ENCODE results near the gene PAK6. TPM values are rescaled to one million over a fixed set of nuclear protein-coding genes. Genes with fewer than 3 reads are reported as not detected.

Gene PAK6
- total RNA-seq, 1 donor from 2014 or later, result 0.31 TPM

GRCh38 chr15:40240619-40241221, 1.9 kb downstream of the PAK6 start:
- Mint-ChIP-seq H3K27ac (ENCODE audit: unreplicated experiment) (no peak overlapping the region), H3K36me3 (ENCODE audit: low read depth, unreplicated experiment) (no peaks in the 10 kb centered on the region), H3K9me3 (ENCODE audit: unreplicated experiment) (no peaks in the 10 kb centered on the region), H3K4me3 (ENCODE audit: unreplicated experiment) (no peak overlapping the region), H3K4me1 (ENCODE audit: unreplicated experiment) (peaks cover 15% of the 10 kb centered on the region), H3K27me3 (ENCODE audit: unreplicated experiment) (peaks cover 12% of the 10 kb centered on the region)
- DNase-seq (ENCODE audit: low spot score), result no peak
- TF ChIP-seq, protein P1, sequence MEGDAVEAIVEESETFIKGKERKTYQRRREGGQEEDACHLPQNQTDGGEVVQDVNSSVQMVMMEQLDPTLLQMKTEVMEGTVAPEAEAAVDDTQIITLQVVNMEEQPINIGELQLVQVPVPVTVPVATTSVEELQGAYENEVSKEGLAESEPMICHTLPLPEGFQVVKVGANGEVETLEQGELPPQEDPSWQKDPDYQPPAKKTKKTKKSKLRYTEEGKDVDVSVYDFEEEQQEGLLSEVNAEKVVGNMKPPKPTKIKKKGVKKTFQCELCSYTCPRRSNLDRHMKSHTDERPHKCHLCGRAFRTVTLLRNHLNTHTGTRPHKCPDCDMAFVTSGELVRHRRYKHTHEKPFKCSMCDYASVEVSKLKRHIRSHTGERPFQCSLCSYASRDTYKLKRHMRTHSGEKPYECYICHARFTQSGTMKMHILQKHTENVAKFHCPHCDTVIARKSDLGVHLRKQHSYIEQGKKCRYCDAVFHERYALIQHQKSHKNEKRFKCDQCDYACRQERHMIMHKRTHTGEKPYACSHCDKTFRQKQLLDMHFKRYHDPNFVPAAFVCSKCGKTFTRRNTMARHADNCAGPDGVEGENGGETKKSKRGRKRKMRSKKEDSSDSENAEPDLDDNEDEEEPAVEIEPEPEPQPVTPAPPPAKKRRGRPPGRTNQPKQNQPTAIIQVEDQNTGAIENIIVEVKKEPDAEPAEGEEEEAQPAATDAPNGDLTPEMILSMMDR (IDR thresholded peaks at IDR 0.05; ENCODE audit: unreplicated experiment), result no peak

- H3K27ac Mint-ChIP-seq (ENCODE audit: unreplicated experiment), result no peak overlapping the region
- H3K4me3 Mint-ChIP-seq (ENCODE audit: unreplicated experiment), result no peak overlapping the region
- H3K9me3 Mint-ChIP-seq (ENCODE audit: unreplicated experiment), result no peaks in the 10 kb centered on the region
- H3K4me1 Mint-ChIP-seq (ENCODE audit: unreplicated experiment), result peaks cover 15% of the 10 kb centered on the region
- no peaks in the 10 kb centered on the region for H3K36me3 Mint-ChIP-seq (ENCODE audit: low read depth, unreplicated experiment)
- DNase-seq (ENCODE audit: low spot score), result no peak
- TF ChIP-seq, protein P1 (IDR thresholded peaks at IDR 0.05; ENCODE audit: unreplicated experiment), result no peak
- H3K27me3 Mint-ChIP-seq (ENCODE audit: unreplicated experiment), result peaks cover 12% of the 10 kb centered on the region
Measured at GRCh38 chr15:40241269-40242212, 2.7 kb downstream of the PAK6 start.

DNA sequence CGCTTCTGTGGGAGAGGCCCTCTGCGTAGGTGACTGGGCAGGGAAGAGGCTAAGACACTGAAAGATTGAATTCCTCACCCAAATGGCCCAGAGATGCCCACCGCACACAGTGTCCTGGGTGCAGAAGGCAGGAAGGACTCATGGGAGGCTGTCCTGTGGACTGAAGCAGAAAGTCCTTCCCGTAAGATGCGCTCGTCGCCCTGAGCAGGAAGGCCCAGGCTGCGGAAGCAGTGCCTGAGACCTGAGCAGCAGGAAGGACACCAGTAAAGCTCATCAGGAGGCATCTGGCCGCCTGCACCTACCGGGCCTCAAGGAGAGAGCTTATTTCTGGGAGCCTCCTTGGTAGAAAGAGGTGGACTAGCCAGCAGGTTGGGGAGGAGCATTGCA, 3.3 kb downstream of the PAK6 start:
- Mint-ChIP-seq H3K27me3 (ENCODE audit: unreplicated experiment) (peaks cover 12% of the 10 kb centered on the region), H3K9me3 (ENCODE audit: unreplicated experiment) (no peaks in the 10 kb centered on the region), H3K36me3 (ENCODE audit: low read depth, unreplicated experiment) (no peaks in the 10 kb centered on the region), H3K4me3 (ENCODE audit: unreplicated experiment) (no peak overlapping the region), H3K27ac (ENCODE audit: unreplicated experiment) (no peak overlapping the region), H3K4me1 (ENCODE audit: unreplicated experiment) (peaks cover 15% of the 10 kb centered on the region)
- TF ChIP-seq, protein P1 (IDR thresholded peaks at IDR 0.05; ENCODE audit: unreplicated experiment), result no peak
- no peak for DNase-seq (ENCODE audit: low spot score)

DNA sequence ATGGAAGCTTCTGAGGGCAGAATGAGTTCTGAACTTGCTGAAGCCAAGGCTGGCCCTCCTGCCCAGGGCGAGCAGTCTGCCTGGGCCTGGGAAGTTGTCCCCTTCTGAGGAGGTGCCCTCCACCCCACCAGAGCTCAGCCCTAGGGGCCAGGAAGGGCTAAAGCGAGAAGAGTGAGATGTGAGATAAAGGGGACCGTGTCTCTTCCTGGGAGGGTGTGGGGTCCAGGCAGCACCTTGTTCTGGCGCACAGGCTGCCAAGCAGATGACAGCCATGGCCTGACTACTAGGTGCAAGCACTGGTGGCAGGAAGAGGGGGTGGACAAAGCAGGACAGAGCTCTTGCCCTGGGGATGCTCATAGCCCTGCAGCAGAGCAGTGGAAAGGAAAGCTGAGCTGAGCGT, 3.7 kb downstream of the PAK6 start:
- Mint-ChIP-seq H3K4me1 (ENCODE audit: unreplicated experiment) (peaks cover 15% of the 10 kb centered on the region), H3K27me3 (ENCODE audit: unreplicated experiment) (peaks cover 12% of the 10 kb centered on the region), H3K4me3 (ENCODE audit: unreplicated experiment) (no peak overlapping the region), H3K36me3 (ENCODE audit: low read depth, unreplicated experiment) (no peaks in the 10 kb centered on the region), H3K27ac (ENCODE audit: unreplicated experiment) (no peak overlapping the region), H3K9me3 (ENCODE audit: unreplicated experiment) (no peaks in the 10 kb centered on the region)
- TF ChIP-seq, protein P1 (IDR thresholded peaks at IDR 0.05; ENCODE audit: unreplicated experiment), result no peak
- no peak for DNase-seq (ENCODE audit: low spot score)

Data from endothelial cell (in vitro differentiated cells).